ENCODE data around the gene ELFN2. TPM values are rescaled to one million over a fixed set of nuclear protein-coding genes. Genes with fewer than 3 reads are reported as not detected.

ELFN2 gene
- total RNA-seq, 1 donor from 2014 or later: not detected

DNA sequence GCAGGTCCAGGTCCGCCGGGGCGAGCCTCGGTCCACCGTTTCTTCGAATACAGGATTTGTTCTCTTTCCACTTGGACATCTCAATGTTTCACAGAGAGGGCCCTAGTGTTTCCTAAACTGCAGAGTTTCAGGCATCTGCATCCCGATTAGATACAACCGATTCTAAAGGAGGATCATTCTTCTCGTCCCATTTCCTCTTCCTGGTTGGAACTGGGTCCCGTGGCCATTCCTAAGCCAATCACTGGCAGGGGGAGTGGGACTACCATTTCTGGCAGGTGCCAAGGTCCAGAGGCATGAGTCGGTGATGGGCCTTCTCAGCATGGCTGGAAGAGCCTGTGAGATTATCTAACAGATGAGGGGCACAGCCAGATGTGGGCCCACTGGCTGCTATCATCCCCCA lies 68.9 kb downstream of the ELFN2 start:
- TF ChIP-seq, protein P1, sequence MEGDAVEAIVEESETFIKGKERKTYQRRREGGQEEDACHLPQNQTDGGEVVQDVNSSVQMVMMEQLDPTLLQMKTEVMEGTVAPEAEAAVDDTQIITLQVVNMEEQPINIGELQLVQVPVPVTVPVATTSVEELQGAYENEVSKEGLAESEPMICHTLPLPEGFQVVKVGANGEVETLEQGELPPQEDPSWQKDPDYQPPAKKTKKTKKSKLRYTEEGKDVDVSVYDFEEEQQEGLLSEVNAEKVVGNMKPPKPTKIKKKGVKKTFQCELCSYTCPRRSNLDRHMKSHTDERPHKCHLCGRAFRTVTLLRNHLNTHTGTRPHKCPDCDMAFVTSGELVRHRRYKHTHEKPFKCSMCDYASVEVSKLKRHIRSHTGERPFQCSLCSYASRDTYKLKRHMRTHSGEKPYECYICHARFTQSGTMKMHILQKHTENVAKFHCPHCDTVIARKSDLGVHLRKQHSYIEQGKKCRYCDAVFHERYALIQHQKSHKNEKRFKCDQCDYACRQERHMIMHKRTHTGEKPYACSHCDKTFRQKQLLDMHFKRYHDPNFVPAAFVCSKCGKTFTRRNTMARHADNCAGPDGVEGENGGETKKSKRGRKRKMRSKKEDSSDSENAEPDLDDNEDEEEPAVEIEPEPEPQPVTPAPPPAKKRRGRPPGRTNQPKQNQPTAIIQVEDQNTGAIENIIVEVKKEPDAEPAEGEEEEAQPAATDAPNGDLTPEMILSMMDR (IDR thresholded peaks at IDR 0.05): no peak
- H3K9me3 Mint-ChIP-seq: no peaks in the 10 kb centered on the region
- peaks cover 1% of the 10 kb centered on the region for H3K4me1 Mint-ChIP-seq
- H3K27me3 Mint-ChIP-seq: peaks cover 6% of the 10 kb centered on the region
- no peaks in the 10 kb centered on the region for H3K36me3 Mint-ChIP-seq (ENCODE audit: low read depth)
- ChIA-PET CTCF (no interaction called here), POLR2A (no interaction called here)
- intact Hi-C loops (cut with micrococcal nuclease): no loop called here
- ATAC-seq (ENCODE audit: low read depth) (no peak), DNase-seq (no peak)
- H3K4me3 Mint-ChIP-seq: no peak overlapping the region
- H3K27ac Mint-ChIP-seq: no peak overlapping the region

DNA sequence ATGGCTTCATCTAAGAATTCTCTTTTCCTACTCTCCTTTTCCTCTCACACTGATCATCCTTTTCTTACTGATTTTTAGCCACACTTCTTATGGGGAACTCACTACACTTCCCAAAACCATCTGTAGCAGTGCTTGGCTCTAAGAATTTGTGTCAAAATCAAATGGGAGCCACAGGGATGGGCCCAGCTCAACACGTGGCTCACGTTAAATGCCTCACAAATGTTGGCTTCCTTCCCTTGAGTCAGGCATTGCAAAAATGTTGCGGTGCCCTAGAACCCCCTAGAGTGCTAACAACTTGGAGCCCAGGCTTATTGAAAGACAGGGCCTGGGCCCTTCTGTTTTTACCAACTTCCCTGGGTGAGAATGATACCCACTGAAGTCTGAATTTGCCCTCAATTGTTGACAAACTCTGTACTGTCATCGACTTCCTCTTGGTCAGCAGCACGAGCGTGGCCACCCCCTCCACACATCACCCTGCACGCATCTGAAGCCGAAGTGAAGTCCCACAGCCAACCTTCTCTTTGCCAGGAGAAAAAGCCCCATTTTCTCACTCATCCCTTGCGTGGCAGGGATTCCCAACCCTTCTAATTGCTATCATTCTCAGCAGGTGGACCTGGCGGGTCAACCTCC lies 69.7 kb downstream of the ELFN2 start:
- no peak for DNase-seq
- H3K4me1 Mint-ChIP-seq: no peaks in the 10 kb centered on the region
- peaks cover 9% of the 10 kb centered on the region for H3K27me3 Mint-ChIP-seq
- H3K9me3 Mint-ChIP-seq: no peaks in the 10 kb centered on the region
- no peak for ATAC-seq (ENCODE audit: low read depth)
- TF ChIP-seq, protein P1 (IDR thresholded peaks at IDR 0.05): no peak
- ChIA-PET POLR2A (no interaction called here), CTCF (no interaction called here)
- no peak overlapping the region for H3K4me3 Mint-ChIP-seq
- H3K36me3 Mint-ChIP-seq (ENCODE audit: low read depth): no peaks in the 10 kb centered on the region
- H3K27ac Mint-ChIP-seq: no peak overlapping the region
- intact Hi-C loops (cut with micrococcal nuclease): no loop called here

DNA sequence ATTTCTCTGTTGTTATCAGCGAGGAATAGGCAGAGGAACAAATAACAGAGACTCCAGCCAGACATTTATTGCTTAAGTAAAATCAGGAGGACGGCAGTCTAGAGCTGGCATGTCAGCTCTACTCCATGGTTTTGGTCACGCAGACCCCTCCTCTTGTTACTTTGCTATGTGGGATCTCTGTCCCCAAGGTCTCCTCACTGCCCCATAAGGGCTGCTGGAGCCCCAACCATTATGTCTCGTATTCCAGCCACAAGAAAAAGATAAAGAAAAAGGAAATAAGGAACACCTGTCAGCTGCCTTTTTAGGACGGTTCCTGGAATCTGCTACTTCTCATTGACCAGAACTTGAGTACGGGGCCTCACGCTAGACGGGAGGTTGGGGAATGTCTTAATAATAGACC lies 70.4 kb downstream of the ELFN2 start:
- peaks cover 13% of the 10 kb centered on the region for H3K27me3 Mint-ChIP-seq
- H3K4me3 Mint-ChIP-seq: no peak overlapping the region
- intact Hi-C loops (cut with micrococcal nuclease): no loop called here
- ATAC-seq (ENCODE audit: low read depth): no peak
- ChIA-PET POLR2A (no interaction called here), CTCF (no interaction called here)
- no peaks in the 10 kb centered on the region for H3K36me3 Mint-ChIP-seq (ENCODE audit: low read depth)
- H3K9me3 Mint-ChIP-seq: no peaks in the 10 kb centered on the region
- DNase-seq: no peak
- no peaks in the 10 kb centered on the region for H3K4me1 Mint-ChIP-seq
- TF ChIP-seq, protein P1 (IDR thresholded peaks at IDR 0.05): no peak
- no peak overlapping the region for H3K27ac Mint-ChIP-seq

GRCh38 chr22:37355174-37355573 lies 72.1 kb downstream of the ELFN2 start:
- no peak for ATAC-seq (ENCODE audit: low read depth)
- no peak for DNase-seq
- no peaks in the 10 kb centered on the region for H3K9me3 Mint-ChIP-seq
- intact Hi-C loops (cut with micrococcal nuclease): no loop called here
- peaks cover 13% of the 10 kb centered on the region for H3K27me3 Mint-ChIP-seq
- ChIA-PET CTCF (no interaction called here), POLR2A (no interaction called here)
- no peaks in the 10 kb centered on the region for H3K4me1 Mint-ChIP-seq
- no peak overlapping the region for H3K4me3 Mint-ChIP-seq
- no peaks in the 10 kb centered on the region for H3K36me3 Mint-ChIP-seq (ENCODE audit: low read depth)
- TF ChIP-seq, protein P1 (IDR thresholded peaks at IDR 0.05): no peak
- no peak overlapping the region for H3K27ac Mint-ChIP-seq

- DNase-seq (no peak), ATAC-seq (ENCODE audit: low read depth) (no peak)
- Mint-ChIP-seq H3K27ac (no peak overlapping the region), H3K9me3 (no peaks in the 10 kb centered on the region), H3K36me3 (ENCODE audit: low read depth) (no peaks in the 10 kb centered on the region), H3K4me3 (no peak overlapping the region), H3K4me1 (no peaks in the 10 kb centered on the region), H3K27me3 (peaks cover 13% of the 10 kb centered on the region)
- ChIA-PET POLR2A (no interaction called here), CTCF (no interaction called here)
- TF ChIP-seq, protein P1 (IDR thresholded peaks at IDR 0.05): no peak
- intact Hi-C loops (cut with micrococcal nuclease): no loop called here
These were observed 72.6 kb downstream of the ELFN2 start for GRCh38 chr22:37354670-37355069.
